GM21825 (cell line): ENCODE data around the gene INHBE.
"Not testable (repeated sequence)": the region's sequence is repeated elsewhere in the genome, so short reads cannot be mapped to it uniquely, and the experiment has no call there.

Source experiments
- ATAC-seq: cut with Tn5 transposase; IDR thresholded peaks from one replicate; pipeline ENCODE4 v1.9.1; 2021; ENCODE audit warnings: mild to moderate bottlenecking, moderate library complexity; ENCODE audit not compliant: unreplicated experiment

INHBE gene

DNA sequence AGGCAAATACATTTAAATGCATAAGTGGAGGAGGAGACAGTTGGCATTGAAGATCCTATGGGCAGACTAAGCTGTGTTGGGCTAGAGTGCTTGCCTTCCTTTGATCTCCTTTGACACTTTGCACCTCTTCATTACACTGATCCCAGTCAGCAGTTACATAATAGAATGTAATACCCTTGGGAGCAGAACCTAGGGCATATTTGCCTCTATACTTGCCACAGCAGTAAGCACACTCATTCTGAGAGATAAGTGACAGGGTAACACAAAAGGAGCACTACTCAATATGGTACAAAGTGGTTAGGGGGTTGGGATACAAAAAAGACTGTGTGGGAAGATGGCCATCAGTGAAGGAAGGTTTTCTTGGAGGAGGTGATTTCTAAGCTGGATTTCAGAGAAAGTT lies 41.7 kb downstream of the INHBE start:
- no peak for ATAC-seq

DNA sequence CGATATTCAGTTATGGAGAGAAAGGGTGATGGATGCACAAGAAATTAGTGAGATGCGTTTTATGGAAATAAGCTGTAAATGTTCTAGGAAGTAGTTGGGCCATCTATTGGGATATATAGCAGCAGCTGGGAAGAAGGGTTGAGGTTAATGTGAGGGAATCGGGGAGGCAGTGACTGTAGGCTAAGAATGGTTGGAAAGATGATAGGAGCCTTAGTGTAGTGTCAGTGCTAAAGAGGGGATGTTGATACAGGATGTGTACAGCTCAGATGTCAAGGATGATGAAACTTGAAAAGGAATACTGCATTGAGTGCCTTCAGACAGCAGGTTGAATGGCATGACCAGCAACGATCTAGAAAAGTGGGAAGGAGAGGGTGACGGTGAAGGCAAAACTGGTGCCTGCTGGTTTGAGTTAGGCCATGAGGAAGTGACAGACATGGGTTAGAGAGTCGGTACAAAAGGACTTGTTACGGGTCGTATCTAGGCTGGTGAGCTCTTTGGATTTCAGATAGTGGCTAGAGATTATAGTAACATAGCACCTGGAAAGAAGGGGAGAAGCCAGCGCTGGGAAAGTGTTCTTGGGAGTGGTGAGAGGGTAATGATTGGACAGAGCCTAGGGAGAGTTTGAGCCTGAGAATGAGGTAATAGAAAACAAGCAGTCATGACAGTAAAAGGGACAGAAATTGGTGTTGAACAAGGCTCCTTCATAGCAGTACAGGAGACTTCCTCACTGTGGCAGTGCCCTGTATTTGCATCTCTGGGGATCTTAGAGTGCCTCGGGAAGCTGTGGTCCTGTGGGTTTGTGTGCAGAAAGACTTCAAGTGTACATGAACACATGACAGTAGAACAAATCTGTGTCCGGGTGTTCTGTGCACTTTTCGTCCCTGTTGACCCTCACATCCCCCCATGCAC lies 42.4 kb downstream of the INHBE start:
- ATAC-seq = no peak

- ATAC-seq = no peak
Measured at GRCh38 chr12:57498132-57498502, 43.0 kb downstream of the INHBE start.

DNA sequence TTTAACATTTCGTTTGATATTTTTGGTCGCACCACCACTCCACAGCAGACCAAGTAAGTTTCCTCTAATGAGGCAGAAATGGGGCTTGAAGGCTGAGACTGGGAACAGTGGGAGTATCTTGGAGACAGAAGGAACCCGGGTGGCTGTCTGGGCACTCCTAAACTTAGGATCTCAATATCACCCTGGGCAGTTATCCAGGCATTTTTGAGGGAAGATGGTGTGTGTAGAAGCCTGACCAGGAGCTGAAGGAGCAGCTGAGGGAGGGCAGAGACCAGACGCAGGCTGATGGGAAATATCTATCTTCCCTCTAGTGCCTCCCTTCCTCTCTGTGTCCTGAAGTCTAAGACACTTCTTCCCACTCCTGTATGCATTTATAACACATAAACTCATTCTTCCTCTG lies 43.5 kb downstream of the INHBE start:
- no peak for ATAC-seq

DNA sequence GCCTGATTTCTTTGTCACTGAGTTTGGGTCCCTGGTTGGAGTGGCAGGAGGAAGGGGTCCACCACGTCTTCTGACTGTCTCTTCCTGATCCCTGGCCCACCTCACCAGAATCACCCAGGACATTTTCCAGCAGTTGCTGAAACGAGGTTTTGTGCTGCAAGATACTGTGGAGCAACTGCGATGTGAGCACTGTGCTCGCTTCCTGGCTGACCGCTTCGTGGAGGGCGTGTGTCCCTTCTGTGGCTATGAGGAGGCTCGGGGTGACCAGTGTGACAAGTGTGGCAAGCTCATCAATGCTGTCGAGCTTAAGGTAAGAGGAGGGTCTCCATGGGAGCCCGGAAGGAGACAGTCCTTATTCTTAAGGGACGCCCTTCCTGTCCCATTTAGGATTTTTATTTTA lies 45.1 kb downstream of the INHBE start:
- ATAC-seq = no peak

GRCh38 chr12:57502311-57502969 lies 47.3 kb downstream of the INHBE start:
- ATAC-seq = not testable (repeated sequence)

DNA sequence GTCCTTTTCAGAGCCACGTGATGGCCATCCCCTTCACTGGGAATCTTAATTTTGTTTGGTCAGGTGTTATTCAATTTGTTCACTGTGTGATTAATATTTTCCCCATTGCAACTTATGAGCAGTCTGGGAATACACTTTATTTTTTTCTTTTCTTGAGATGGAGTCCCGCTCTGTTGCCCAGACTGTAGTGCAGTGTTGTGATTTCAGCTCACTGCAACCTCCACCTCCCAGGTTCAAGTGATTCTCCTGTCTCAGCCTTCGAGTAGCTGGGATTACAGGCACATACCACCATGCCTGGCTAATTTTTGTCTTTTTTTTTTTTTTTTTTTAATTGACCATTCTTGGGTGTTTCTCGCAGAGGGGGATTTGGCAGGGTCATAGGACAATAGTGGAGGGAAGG lies 51.4 kb downstream of the INHBE start:
- not testable (repeated sequence) for ATAC-seq
